Endothelial cell (in vitro differentiated cells): Measurements from ENCODE around the gene EME2. TPM values are rescaled to one million over a fixed set of nuclear protein-coding genes. Genes with fewer than 3 reads are reported as not detected.

ENCODE experiments used
- DNase-seq: peaks from one replicate; pipeline ENCODE4 v3.0.0; 2021; ENCODE audit warnings: low spot score
- H3K27ac Mint-ChIP-seq: one replicate; pipeline ENCODE4 v1.8.0; 2021; ENCODE audit warnings: mixed read lengths, inconsistent platforms; ENCODE audit not compliant: unreplicated experiment
- H3K27me3 Mint-ChIP-seq: one replicate; pipeline ENCODE4 v1.8.0; 2021; ENCODE audit warnings: mild to moderate bottlenecking, moderate library complexity, mixed read lengths, inconsistent platforms; ENCODE audit not compliant: unreplicated experiment
- H3K36me3 Mint-ChIP-seq: one replicate; pipeline ENCODE4 v1.8.0; 2021; ENCODE audit warnings: mild to moderate bottlenecking, low read depth, mixed read lengths, inconsistent platforms; ENCODE audit not compliant: unreplicated experiment
- H3K4me1 Mint-ChIP-seq: one replicate; pipeline ENCODE4 v1.8.0; 2021; ENCODE audit warnings: mild to moderate bottlenecking, mixed read lengths, inconsistent platforms; ENCODE audit not compliant: unreplicated experiment
- H3K4me3 Mint-ChIP-seq: one replicate; pipeline ENCODE4 v1.8.0; 2021; ENCODE audit warnings: mild to moderate bottlenecking, mixed read lengths, inconsistent platforms; ENCODE audit not compliant: unreplicated experiment
- H3K9me3 Mint-ChIP-seq: one replicate; pipeline ENCODE4 v1.8.0; 2021; ENCODE audit warnings: mixed read lengths, inconsistent platforms; ENCODE audit not compliant: unreplicated experiment
- total RNA-seq: library from RNA; stranded (reverse); fragmentation: NEBNext Ultra II Directional; extraction: Animal tissue kit (Norgen Biotek cat#: 25700); gene quantifications from one replicate; pipeline ENCODE4 v1.2.1, GENCODE V29; 2021; ENCODE audit not compliant: unreplicated experiment
- TF ChIP-seq, protein P1 (sequence below): fragments of 200-600 bp; sonication (generic); IDR thresholded peaks from one replicate; pipeline ENCODE4 v1.5.0; 2021; ENCODE audit warnings: antibody characterized with exemption; ENCODE audit not compliant: unreplicated experiment

EME2 gene
- total RNA-seq, 1 donor from 2014 or later: 25.4 TPM

GRCh38 chr16:1784977-1785845 lies 12.6 kb downstream of the EME2 start:
- peak; percentile 2 for DNase-seq
- Mint-ChIP-seq H3K36me3 (peaks cover 3% of the 10 kb centered on the region), H3K4me1 (peaks cover 13% of the 10 kb centered on the region), H3K27me3 (peaks cover 6% of the 10 kb centered on the region), H3K9me3 (no peaks in the 10 kb centered on the region), H3K27ac (no peak overlapping the region), H3K4me3 (peak overlapping the region; percentile 33)
- TF ChIP-seq, protein P1, sequence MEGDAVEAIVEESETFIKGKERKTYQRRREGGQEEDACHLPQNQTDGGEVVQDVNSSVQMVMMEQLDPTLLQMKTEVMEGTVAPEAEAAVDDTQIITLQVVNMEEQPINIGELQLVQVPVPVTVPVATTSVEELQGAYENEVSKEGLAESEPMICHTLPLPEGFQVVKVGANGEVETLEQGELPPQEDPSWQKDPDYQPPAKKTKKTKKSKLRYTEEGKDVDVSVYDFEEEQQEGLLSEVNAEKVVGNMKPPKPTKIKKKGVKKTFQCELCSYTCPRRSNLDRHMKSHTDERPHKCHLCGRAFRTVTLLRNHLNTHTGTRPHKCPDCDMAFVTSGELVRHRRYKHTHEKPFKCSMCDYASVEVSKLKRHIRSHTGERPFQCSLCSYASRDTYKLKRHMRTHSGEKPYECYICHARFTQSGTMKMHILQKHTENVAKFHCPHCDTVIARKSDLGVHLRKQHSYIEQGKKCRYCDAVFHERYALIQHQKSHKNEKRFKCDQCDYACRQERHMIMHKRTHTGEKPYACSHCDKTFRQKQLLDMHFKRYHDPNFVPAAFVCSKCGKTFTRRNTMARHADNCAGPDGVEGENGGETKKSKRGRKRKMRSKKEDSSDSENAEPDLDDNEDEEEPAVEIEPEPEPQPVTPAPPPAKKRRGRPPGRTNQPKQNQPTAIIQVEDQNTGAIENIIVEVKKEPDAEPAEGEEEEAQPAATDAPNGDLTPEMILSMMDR: no peak

DNA sequence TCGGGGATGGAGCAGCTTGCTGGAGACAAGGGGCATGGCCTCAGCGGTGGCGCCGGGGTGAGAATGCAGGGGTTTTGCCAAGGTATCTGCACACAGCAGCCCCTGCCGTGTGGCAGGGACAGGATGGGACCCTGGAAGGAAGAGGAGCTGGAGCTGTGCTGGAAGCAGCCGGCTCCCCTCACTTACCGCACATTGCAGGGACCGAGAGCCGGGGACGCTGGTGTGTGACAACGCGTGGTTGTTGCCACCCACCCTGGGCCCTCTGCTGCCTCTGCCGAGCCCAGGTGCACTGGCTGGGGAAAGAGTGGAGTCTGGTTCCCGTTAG lies 13.2 kb downstream of the EME2 start:
- Mint-ChIP-seq H3K4me1 (peaks cover 13% of the 10 kb centered on the region), H3K4me3 (no peak overlapping the region), H3K27ac (no peak overlapping the region), H3K36me3 (peaks cover 3% of the 10 kb centered on the region), H3K9me3 (no peaks in the 10 kb centered on the region), H3K27me3 (peaks cover 6% of the 10 kb centered on the region)
- TF ChIP-seq, protein P1: no peak
- no peak for DNase-seq

DNA sequence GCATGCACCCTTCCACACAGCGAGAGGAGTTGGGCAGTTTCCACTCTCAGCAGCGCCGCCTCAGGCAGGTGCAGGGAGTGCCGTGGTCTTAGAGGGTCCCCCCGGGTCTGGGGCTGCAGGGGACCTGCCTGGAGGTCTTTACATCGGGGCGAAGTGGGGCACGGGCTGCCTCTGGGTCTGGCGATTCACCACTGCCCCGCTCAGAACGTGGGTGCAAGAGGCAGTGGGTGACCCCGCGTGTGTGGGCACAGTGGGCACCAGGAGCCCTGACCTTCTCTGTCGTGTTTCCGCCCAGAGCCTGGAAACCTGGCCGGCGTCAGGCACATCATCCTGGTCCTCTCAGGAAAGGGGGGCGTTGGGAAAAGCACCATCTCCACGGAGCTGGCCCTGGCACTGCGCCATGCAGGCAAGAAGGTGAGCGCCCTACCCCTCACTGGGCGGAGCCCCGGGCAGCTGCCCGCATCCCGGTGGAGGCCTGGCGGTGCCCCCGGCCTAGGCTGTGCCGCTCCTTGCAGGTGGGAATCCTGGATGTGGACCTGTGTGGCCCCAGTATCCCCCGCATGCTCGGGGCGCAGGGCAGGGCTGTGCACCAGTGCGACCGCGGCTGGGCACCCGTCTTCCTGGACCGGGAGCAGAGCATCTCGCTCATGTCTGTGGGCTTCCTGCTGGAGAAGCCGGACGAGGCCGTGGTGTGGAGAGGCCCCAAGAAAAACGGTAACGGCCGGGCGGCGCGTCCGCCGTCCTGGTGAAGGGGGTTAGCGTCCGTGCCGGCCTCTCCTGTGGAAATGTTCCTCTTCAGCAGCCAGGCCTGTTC lies 13.8 kb downstream of the EME2 start:
- peak; percentile 3 for DNase-seq
- Mint-ChIP-seq H3K36me3 (peaks cover 3% of the 10 kb centered on the region), H3K4me3 (no peak overlapping the region), H3K4me1 (peaks cover 9% of the 10 kb centered on the region), H3K27me3 (peaks cover 6% of the 10 kb centered on the region), H3K27ac (no peak overlapping the region), H3K9me3 (no peaks in the 10 kb centered on the region)
- TF ChIP-seq, protein P1: no peak

GRCh38 chr16:1787056-1787321 lies 14.4 kb downstream of the EME2 start:
- H3K4me1 Mint-ChIP-seq: peaks cover 4% of the 10 kb centered on the region
- H3K36me3 Mint-ChIP-seq: peaks cover 3% of the 10 kb centered on the region
- H3K27me3 Mint-ChIP-seq: peaks cover 4% of the 10 kb centered on the region
- no peak for DNase-seq
- no peak overlapping the region for H3K4me3 Mint-ChIP-seq
- H3K9me3 Mint-ChIP-seq: no peaks in the 10 kb centered on the region
- H3K27ac Mint-ChIP-seq: no peak overlapping the region
- TF ChIP-seq, protein P1: no peak
